Fibroblast of lung (primary cell): ENCODE measurements around the gene OFD1. TPM values are rescaled to one million over a fixed set of nuclear protein-coding genes. Genes with fewer than 3 reads are reported as not detected.

Experiments used
- DNase-seq, 2 donors: peaks; one replicate each; pipeline versions ENCODE4 v3.0.0 to v3.0.0-alpha.2; 2010; ENCODE audit warnings: low read depth in 2 of 2
- H2AFZ ChIP-seq: 2 replicates; pipeline ENCODE4 v1.5.1; 2012; ENCODE audit warnings: low read length, control low read depth, inconsistent platforms
- H3K27ac ChIP-seq: 2 replicates; pipeline ENCODE4 v1.5.1; 2011; ENCODE audit warnings: low read length, control low read depth; ENCODE audit not compliant: insufficient read depth
- H3K27me3 ChIP-seq: 2 replicates; pipeline ENCODE4 v1.5.1; 2011; ENCODE audit warnings: mild to moderate bottlenecking, low read length; ENCODE audit not compliant: control insufficient read depth, insufficient read depth
- H3K36me3 ChIP-seq: 2 replicates; pipeline ENCODE4 v1.5.1; 2011; ENCODE audit warnings: low read length; ENCODE audit not compliant: control insufficient read depth, insufficient read depth
- H3K4me1 ChIP-seq: 2 replicates; pipeline ENCODE4 v1.5.1; 2011; ENCODE audit warnings: low read length; ENCODE audit not compliant: control insufficient read depth, insufficient read depth; ENCODE audit errors: extremely low read depth
- H3K4me2 ChIP-seq: 2 replicates; pipeline ENCODE4 v1.5.1; 2011; ENCODE audit warnings: low read length, control low read depth; ENCODE audit not compliant: insufficient read depth; ENCODE audit errors: extremely low read depth
- H3K4me3 ChIP-seq, 4 experiments: fragments of 200-600 bp in 1 of 4; sonication (generic) in 1 of 4; replicated peaks in 1 of 4; 2 replicates each; pipeline ENCODE4 v1.5.1; 2011 to 2016; ENCODE audit warnings: low read length in 4 of 4, low read depth in 3 of 4, mild to moderate bottlenecking in 3 of 4, control low read depth in 2 of 4, inconsistent platforms in 1 of 4, mixed read lengths in 1 of 4; ENCODE audit not compliant: insufficient read depth in 1 of 4; ENCODE audit errors: control extremely low read depth in 1 of 4
- H3K79me2 ChIP-seq: 2 replicates; pipeline ENCODE4 v1.5.1; 2012; ENCODE audit warnings: mild to moderate bottlenecking, low read length, inconsistent platforms; ENCODE audit not compliant: control insufficient read depth, insufficient read depth
- H3K9ac ChIP-seq: 2 replicates; pipeline ENCODE4 v1.5.1; 2011; ENCODE audit warnings: mild to moderate bottlenecking, low read length, control low read depth; ENCODE audit not compliant: insufficient read depth
- H3K9me3 ChIP-seq: 2 replicates; pipeline ENCODE4 v1.5.1; 2012; ENCODE audit warnings: low read depth, low read length; ENCODE audit not compliant: control insufficient read depth, insufficient read depth
- H4K20me1 ChIP-seq: 2 replicates; pipeline ENCODE4 v1.5.1; 2011; ENCODE audit warnings: low read length; ENCODE audit not compliant: control insufficient read depth, insufficient read depth; ENCODE audit errors: extremely low read depth
- CTCF ChIP-seq, 2 donors: IDR thresholded peaks in 1 of 2; conservative IDR thresholded peaks in 1 of 2; 1 replicate in 1 of 2; 2 replicates in 1 of 2; pipeline ENCODE4 v1.5.1; 2011 to 2012; ENCODE audit warnings: low read length in 2 of 2, control low read depth in 1 of 2, inconsistent platforms in 1 of 2, low read depth in 1 of 2, mild to moderate bottlenecking in 1 of 2
- EZH2 ChIP-seq: IDR thresholded peaks from 2 replicates; pipeline ENCODE4 v1.5.1; 2012; ENCODE audit warnings: low read length, control low read depth, mild to moderate bottlenecking; ENCODE audit errors: missing control alignments
- polyA plus RNA-seq, 2 donors: library from polyadenylated mRNA; depleted of rRNA in 1 of 2; stranded (reverse) in 1 of 2; unstranded in 1 of 2; fragments of >200 nt; gene quantifications; 2 replicates each; pipeline ENCODE4 v1.2.1, GENCODE V29; 2011 to 2012; ENCODE audit warnings: missing spikeins in 1 of 2
- total RNA-seq: library from RNA; depleted of rRNA; stranded (reverse); fragments of >200 nt; gene quantifications from 2 replicates; pipeline ENCODE4 v1.2.1, GENCODE V29; 2014

Gene OFD1
- total and polyA plus RNA-seq, 2 donors (not counting 1 experiment from before 2014, with no cell fraction given): 7.6 to 15.5 TPM

GRCh38 chrX:13692771-13693231 is 41.7 kb upstream of the OFD1 start:
- Histone ChIP-seq H3K36me3 (no peaks in the 10 kb centered on the region), H3K9me3 (no peaks in the 10 kb centered on the region), H3K79me2 (peaks cover 64% of the 10 kb centered on the region), H3K27ac (no peak overlapping the region), H3K4me3 (no peak overlapping the region), H3K4me1 (no peaks in the 10 kb centered on the region), H2AFZ (no peak overlapping the region), H4K20me1 (peaks cover 3% of the 10 kb centered on the region), H3K9ac (no peak overlapping the region), H3K27me3 (no peaks in the 10 kb centered on the region), H3K4me2 (no peak overlapping the region)
- no peak for TF ChIP-seq CTCF (conservative IDR thresholded peaks at IDR 0.05 in 1 of 2, IDR thresholded peaks at IDR 0.05 in 1 of 2; ENCODE audit: low read depth in 1 of 2, low read length in 2 of 2)
- TF ChIP-seq EZH2: no peak
- DNase-seq: peak in 1 of 2 donors; percentile 66

- no peak for TF ChIP-seq EZH2
- TF ChIP-seq CTCF (conservative IDR thresholded peaks at IDR 0.05 in 1 of 2, IDR thresholded peaks at IDR 0.05 in 1 of 2; ENCODE audit: low read depth in 1 of 2, low read length in 2 of 2): no peak
Measured at GRCh38 chrX:13693341-13693961, 41.1 kb upstream of the OFD1 start.

GRCh38 chrX:13694359-13694758 is 40.2 kb upstream of the OFD1 start:
- peaks cover 3% of the 10 kb centered on the region for H4K20me1 ChIP-seq
- H3K9ac ChIP-seq: no peak overlapping the region
- H3K4me2 ChIP-seq: no peak overlapping the region
- H3K27me3 ChIP-seq: no peaks in the 10 kb centered on the region
- H3K27ac ChIP-seq: no peak overlapping the region
- TF ChIP-seq EZH2: no peak
- no peak for TF ChIP-seq CTCF (conservative IDR thresholded peaks at IDR 0.05 in 1 of 2, IDR thresholded peaks at IDR 0.05 in 1 of 2; ENCODE audit: low read depth in 1 of 2, low read length in 2 of 2)
- H3K36me3 ChIP-seq: no peaks in the 10 kb centered on the region
- no peaks in the 10 kb centered on the region for H3K4me1 ChIP-seq
- DNase-seq: peak in 1 of 2 donors; percentile 30
- H3K9me3 ChIP-seq: no peaks in the 10 kb centered on the region
- H3K4me3 ChIP-seq: no peak overlapping the region
- H3K79me2 ChIP-seq: peaks cover 66% of the 10 kb centered on the region
- no peak overlapping the region for H2AFZ ChIP-seq

More at GRCh38 chrX:13693341-13693961, 41.1 kb upstream of the OFD1 start:
- Histone ChIP-seq H3K79me2 (peaks cover 65% of the 10 kb centered on the region), H3K4me3 (no peak overlapping the region), H2AFZ (no peak overlapping the region), H3K27me3 (no peaks in the 10 kb centered on the region), H3K4me2 (no peak overlapping the region), H3K4me1 (no peaks in the 10 kb centered on the region), H3K9me3 (no peaks in the 10 kb centered on the region), H3K36me3 (no peaks in the 10 kb centered on the region), H3K9ac (no peak overlapping the region), H3K27ac (no peak overlapping the region), H4K20me1 (peaks cover 3% of the 10 kb centered on the region)
- DNase-seq: no peak
